Left renal pelvis (tissue), 4 donors: Measurements from ENCODE around the gene TIFAB. TPM values are rescaled to one million over a fixed set of nuclear protein-coding genes. Genes with fewer than 3 reads are reported as not detected.
A peak's percentile ranks its signal among the peaks of the same experiment; 100 is the strongest.

Source experiments
- DNase-seq, 4 donors: peaks; one replicate each; pipeline ENCODE4 v3.0.0-alpha.2; 2013; ENCODE audit warnings: low read depth in 4 of 4, low spot score in 3 of 4
- polyA plus RNA-seq, 4 donors: library from polyadenylated mRNA; unstranded; fragments of 120-200 nt; gene quantifications; one replicate each; pipeline ENCODE4 v1.2.1, GENCODE V29; 2013; ENCODE audit not compliant: insufficient read length in 4 of 4

Gene TIFAB
- polyA plus RNA-seq, 4 donors = 0.10 to 0.18 (median 0.15) TPM

DNA sequence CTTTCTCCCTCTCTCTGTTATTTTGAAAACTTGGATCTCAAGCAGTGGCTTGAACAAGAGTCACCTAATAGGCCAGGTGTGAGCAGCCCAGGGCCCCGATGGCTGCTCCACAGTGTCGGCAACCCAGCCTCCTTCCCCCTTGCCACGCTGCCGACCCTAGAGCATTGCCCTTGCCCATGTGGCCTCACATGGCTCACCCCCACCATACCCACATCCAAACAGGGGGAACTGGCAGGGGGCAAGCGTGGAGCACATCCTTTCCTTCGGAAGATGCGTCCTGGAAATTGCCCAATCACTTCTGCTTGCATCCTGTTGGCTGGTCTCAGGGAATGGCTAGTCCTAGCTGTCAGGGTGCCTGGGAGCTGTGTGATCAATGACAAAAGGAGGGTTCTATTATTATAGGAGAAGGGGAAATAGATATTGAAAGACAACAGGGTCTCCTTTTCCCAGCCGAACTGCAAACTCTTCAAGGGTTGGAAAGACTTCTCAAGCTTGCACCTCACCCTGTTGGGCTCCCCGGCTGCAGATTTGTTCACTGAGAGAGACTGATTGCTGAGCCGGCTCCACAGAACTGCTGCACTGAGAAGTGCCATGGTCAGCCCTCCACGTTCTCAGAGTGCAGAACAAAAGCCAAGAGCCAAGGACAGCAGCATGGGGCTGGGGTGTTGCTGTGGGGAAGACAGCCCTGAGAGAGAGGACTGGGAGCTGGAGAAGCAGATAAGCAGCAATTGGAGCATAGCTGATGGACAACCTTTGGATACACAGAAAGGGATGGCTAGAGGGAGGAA is 8.3 kb upstream of the TIFAB start:
- DNase-seq = no peak

DNA sequence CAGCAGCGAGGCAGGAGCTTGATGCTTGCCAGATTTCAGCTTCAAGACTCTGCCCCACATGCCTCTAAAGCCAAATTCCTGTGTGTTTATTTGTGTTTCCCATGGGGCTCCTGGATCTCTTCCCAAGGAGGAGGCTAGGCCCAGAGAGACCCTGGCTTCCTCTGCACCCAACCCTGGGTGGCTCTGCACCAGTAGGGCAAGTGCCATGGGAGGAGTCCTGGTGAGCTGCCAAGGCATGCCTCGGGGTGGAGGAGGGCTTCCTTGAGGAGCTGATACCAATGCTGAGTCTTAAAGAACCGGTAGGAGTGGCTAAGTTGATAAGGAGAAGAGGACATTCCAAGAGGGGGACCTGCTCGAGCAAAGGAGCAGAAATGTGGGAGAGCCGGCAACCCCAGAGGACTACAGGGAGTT is 6.8 kb upstream of the TIFAB start:
- DNase-seq = no peak

DNA sequence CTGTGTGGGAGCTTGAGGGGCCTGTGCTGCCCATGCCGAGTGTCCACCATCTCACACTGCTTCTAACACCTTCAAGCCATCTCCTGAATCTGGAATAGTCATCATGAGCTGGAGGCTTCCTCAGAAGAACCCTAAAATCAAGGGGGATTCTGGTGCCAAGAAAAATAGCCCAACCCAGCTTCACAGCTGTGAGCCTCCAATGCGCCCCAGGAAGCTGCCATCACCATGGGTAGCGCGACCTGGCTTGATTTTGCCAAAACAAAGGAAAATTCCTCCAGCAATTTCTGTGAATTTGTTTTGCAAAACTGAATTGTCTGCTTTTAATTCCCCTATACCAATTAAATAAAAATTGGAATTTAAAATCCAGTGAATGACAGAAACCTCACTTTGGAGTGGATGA is 6.2 kb upstream of the TIFAB start:
- DNase-seq = no peak

DNA sequence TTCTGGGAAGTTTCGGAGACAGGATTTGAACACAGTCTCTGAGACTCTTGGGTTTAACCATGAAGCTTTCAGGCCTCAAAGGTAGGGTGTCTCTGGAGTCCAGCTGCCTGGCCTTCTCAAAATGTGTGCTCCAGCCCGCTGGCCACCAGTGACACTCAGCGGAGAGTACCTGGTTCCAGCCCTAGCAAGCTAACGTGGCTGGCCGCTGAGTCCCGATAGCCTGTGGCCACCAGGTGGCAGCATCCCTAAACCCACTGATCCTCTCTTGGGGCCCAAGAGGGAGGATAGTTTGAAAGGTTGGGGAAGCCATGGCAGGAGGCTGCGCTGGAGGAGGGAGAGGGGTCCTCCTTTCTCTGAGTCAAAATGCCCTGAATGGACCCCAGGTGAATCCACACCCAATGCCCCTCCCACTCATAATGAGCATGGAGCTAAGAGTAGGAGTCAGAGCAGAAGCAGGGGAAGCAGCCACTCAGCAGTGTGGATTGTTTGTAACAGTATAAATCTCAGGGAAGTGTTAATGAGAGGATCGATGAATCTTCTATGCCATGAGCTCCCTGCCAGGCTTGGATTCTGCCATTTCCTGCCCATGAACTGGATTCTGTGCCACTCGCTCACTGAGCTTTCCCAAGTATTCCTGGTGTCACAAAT is 5.4 kb upstream of the TIFAB start:
- DNase-seq = peak in 2 of 4 donors; percentile 43 to 44

DNA sequence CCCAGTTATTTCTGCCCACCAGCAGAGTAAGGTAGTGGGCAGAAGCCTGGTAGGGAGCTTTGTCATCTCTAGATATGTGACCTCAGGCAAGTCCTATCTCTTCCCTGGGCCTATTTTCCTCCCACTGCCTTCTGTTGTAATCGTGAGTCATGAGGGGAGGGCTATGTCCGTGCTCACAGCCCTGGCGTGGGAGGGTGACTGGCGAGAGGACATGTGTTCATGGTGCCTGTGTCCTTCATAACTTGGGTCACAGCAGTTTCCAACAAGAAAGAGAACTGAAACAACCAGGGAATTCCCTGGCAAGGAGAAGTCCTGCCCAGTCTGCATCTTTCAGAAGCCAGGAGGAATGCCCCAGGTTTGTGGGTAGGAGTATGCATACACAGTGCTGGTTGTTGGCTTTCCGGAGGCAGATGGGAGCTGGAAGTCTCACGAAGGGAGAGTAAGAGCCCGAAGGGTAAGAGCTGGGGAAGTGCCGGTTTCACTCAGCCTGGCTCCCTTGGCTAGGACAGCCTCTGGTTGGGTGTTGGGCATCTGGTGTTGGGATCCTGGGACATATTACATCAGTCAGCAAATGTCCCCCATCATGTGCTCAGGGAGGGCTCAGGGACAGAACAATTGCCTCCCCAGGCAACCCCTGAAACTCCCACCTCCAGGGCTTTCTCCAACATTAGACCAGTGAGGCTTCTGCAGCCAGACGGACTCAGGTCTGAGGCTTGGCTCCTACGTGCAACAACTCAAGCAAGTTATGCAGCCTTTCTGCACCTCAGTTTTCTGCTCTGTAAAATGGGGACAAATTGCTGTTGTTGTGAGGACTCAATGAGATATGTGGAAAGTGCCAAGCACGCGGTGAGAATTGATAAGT is 4.3 kb upstream of the TIFAB start:
- no peak for DNase-seq

DNA sequence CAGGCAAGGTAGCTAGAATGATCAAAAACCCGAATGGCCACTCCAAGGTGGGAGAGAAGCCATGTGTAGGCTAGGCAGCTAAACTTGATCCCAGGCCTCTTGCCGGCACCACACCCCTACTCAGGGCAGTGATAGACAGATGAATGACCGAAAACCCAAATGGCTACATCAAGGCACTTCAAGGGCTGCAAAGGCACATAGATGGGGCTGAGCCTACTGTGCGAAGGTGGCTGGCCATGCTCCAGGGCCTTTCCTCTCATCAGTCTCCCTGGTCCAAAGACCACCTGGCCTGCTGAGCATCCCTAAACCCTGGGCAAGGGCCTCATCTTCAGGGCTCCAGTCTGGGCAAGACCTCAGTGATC is 3.7 kb upstream of the TIFAB start:
- no peak for DNase-seq

DNA sequence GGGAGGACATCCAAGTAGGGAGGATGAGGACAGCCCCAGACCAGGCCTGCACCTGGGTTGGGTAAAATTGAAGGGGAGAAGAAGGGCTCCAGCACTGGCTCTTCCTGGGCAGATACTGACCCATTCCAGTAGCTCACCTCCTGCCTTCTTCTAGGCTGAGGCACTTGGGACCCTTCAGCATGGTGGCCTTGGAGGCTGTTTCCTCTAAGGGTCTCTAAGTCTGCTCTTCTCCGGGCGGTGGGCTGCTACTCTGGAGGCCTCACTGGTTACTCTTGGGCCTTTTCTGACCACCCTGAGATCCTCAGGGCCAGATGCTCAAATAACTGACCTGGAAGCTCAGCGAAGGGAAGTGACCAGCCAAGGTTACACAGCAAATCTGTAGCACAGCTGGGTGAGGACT is 2.8 kb upstream of the TIFAB start:
- DNase-seq = no peak

DNA sequence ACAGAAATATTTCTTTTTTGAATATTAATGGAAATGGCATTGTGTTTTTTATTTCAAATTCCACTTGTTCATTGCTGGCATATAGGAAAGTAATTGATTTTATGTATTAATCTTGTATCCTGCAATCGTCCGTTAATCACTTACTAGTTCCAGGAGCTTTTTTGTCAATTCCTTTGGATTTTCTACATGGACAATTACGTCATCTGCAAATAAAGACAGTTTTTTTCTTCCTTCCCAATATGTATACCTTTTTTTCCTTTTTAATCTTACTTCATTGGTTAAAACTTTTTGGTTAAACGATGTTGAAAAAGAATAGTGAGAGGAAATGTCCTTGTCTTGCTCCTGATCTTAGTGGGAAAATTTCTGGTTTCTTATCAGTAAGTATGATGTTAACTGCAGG is 1.5 kb upstream of the TIFAB start:
- DNase-seq = no peak

DNA sequence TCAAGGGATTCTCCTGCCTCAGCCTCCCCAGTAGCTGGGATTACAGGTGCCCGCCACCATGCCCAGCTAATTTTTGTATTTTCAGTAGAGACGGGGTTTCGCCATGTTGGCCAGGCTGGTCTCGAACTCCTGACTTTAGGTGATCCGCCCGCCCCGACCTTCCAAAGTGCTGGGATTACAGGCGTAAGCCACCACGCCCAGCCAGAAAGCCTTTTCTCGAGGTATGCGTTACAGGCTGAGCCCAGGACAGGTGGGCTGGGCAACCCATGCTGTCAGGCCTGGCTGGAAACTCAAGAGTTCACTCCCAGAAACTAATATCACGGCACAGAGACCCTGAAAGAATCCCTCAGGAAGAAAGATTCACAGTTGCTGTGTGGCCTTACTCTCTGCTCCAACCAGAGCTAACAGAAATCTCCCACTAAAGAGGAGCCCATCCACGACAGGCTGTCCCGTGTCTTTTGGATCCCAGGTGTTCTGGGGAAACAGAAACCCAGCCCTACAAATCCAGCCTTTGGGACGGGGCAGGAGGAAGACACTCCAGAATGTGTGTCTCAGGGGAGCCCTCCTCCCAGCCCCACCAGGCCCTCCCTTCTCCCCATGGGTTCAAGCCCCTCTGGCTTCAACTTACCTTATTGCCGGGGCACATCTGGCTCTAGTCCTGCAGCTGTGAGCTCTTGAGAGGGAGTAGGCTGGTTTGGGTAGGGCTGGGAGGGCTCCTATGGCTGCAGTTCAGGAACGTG is 400 bp downstream of the TIFAB start:
- DNase-seq = no peak

DNA sequence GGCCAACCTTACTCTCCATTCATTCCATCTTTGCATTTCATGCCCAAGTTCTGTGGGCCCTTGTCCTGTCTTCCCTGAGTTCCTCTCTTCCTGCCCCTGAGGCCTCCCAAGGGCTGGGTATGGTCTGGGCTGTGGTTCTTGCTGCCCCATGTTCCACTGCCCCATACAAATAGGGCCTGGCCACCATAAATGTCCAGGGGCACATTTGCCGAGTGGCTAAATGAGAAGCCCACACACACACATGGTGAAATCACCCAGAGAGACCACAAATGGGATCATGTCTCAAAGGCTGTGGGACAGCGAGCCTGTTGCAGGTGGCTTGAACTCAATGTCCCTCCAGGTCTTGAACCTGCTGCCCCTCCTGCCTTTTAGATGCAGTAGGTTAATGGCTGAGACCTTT is 1.2 kb downstream of the TIFAB start:
- DNase-seq = no peak

DNA sequence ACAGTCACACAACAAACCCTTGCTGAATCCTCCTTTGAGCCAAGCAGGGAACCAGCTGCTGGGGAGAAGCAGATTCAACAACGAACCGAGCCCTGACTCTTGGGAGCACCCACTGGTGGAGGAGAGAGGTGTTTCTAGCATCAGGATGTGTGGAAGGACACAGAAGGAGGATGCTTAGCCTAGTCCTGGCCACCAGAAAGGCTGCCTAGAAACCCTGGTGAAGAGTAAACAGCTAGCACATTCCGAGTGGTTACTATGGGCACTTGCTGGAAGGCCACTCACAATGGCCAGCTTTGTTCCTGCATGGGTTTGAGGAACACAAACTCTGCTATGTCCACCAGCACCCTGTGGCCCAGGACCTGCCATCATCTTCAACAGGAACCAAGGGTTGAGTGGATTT is 1.8 kb downstream of the TIFAB start:
- no peak for DNase-seq

DNA sequence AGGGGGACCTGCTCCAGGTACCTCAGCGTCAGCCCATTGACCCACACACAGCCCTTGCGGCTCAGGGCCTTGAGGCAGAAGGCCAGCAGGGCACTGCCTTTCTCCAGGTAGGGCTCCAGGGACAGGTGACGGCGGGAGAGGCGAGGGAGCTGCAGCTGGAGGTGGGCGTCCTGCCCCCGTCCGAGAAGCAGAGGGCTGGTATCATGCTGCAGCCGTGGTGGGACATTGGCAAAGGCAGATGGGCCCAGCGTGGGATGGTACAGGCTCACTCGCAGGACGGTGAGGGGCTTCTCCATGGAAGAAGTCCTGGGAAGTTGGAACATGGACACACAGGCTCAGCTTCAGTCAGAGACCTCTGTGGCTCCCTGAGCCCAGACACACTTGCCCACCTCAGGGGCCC is 2.5 kb downstream of the TIFAB start:
- no peak for DNase-seq

DNA sequence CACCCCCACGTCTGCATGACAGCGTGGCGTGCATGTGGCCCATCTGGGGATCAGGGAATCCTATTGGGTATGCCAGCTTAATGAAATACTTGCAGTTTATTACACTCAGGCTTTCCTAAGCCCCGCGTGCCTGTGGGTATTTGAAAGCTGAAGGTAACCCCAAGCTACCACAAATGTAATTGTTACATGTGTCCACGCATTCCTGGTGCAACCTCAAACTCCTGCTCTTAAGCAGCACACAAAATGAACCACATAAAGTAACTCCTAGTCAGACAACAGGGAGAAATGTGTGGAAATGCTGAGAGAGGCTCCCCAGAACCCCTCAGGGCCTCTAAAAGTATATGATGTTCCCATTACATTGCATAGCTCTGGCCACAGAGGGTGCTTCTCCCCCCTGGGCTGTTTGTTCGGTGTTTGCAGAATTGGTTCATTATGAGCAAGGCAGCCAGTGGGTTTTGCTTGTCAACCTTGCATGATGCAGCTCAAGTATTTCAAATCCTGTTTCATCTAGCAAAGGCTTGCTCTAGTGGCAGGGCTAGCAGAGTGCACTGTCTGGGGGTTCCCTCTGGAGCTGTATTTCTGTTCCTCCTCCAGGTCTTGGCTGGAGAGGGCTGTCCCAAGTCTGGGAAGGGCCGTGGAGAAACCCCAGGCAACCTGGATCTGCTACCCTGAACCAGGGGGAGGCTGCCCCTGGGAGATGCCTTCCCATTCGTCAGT is 3.2 kb downstream of the TIFAB start:
- no peak for DNase-seq

DNA sequence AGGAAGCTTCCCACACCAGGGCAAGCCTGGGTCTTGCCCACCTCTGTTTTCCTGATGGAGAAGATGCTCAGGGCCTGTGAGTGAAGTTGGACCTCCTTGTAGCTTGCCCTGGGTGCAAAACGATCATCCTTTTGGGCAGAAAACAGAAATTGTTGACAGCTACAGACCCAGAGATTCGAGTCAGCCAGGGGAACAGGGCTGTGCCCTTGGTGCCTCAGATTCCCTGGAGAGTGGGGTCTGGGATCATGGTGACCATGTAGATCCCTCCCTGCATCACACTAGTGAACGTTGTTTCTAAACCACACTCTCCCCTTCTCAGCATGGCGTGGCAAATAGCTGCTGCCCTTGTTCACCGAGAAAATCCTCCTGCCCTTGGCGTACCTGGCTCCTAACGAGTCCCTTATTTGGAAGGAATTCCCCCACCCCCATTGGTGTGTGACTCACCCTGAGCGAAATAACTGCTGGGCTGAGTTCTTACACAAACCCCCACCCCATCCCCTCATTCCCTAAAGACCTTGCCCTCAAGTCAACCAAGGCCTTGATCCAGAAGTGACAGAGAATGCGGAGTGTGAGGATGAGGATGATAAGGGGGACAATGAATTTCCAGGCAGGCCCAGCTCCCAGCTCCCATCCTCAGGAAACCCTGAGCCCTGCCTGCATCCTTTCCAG is 3.9 kb downstream of the TIFAB start:
- no peak for DNase-seq

DNA sequence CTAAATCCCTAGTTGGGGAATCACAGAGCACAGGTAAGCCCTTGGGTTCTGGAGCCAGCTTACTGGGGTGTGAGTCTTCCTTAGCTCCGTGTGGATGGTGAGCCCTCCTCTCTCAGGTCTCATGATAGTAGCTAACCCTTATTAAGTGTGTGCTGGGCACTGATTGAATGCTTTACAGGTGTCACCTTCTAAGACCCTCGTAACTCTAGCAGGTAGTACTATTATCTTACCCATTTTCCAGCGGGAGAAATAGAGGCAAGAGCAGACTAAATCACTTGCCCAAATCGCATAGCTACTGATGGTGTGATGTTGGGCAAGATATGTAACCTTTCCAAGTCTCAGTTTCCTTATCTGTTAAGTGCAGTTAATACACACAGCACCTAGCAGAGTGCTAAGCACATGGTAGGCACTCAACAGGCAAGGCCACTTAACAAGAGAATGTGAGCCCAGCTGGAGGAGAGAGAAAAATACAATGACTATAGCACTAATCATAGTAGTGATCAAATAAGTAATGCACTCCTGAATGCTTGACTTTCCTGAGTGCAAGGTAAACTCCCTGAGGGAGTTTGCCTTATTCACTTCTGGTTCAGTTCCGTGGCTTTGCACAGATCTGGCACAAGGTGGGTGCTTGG is 4.7 kb downstream of the TIFAB start, which contains the start of gene DCANP1:
Gene DCANP1 (minus strand): TSS at position 51 of the 632 bp plus-strand sequence. CDS start 240 bp downstream, outside the sequence.
- DNase-seq = no peak

DNA sequence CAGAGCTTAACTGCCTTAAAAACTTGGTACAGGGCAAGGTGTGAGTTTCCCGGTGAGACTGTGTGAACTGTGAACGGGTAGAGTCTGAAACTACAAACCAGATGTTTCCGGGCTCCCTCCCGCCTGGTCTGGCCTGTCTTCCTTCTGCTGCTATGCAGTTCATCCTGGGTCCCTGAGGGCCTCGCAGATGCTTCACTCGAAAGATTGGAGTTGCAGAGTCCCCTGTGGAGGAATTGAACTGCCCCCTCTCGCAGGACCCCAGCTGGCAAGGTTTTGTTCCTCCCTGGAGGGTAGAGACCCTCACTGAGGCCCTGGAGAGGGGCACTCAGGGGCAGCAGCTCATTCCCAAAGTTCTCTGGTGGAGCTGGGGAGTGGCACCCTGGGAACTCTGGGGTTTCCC is 5.5 kb downstream of the TIFAB start:
- no peak for DNase-seq

DNA sequence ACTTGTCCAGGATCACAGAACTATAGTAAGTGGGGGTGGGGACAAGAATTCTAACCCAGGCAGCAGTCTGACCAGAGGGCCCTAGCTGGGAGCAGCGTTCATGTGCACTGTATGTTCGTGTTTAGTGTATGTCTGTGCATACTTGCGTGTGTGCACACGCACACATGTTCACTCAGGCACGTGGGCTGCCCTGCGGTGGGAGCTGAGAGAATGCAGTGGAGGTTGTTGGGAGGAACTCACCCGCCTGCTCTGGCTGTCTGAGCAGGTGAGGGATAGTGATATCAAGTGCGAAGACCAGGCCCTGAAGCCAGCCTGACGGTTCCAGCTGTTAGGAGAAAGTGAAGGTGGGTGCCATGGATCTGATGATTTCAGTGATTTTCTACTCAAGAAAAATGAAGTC is 5.9 kb downstream of the TIFAB start:
- DNase-seq = no peak

DNA sequence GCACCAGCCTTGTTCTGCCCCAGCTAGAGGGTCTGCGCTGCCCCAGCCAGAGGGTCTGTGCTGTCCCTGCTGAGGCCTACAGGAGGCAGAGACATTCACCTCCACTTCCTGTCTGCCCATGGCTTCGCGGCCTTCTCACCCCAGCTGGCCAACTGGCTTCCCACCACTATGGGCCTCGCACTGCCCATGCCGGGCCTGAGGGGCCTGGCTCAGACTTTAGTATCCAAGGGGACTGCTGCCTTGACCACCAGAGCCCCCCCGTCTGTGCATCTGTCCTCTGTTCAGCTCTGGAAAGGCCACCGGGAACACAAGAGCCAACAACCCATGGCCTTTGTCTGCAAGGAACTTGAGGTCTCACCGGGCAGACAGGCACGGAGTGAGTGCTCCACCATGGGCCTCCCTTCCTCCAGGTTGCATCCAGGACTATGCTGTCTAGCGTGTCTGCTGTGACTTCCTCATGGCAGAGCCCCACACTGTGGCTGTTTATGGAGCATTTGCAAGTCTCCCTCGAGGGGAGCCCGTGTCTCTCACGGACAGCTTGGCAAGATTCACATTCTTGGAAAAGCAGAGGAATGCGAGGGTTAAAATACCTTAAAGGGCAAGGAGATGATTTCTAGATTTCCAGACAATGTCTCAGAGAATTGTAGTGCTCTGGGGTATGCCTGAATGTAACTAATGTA is 6.7 kb downstream of the TIFAB start:
- DNase-seq = no peak

DNA sequence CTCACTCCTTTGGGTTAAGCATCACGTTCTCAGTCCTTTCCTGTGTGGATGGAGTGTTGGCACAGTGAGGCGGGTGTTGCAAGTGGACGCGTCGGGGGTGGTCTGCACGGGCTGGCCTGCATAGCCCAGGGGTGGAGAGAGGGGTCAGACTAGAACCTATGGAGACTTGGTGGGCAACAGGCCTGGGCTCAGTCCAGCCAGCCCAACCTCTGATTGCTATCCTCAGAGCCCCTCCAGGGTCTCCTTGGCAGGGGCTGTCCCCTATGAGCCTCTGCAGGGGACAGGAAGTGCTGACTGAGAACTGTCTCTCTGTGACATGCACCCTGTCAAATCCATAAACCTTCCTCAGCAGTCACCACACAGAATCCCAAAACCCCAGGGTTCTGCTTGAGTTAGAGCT is 7.3 kb downstream of the TIFAB start:
- no peak for DNase-seq
